ENCODE results near the gene EID2B.

The EID2B gene

DNA sequence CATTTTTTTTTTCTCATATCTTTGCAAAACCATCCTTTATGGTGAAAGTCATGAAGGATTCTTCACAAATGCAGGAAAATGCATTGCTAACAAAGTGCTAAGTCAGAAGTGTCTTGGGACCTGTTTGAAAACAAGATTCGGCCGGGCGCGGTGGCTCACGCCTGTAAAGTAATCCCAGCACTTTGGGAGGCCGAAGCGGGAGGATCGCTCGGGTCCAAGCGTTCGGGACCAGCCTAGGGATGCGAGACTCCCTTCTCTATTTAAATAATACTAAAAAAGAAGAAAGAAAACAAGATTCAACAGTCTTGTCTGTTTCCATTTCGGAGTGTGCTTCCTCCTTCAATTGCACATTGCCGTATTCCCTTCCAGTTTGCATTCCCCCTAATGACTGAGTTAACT, 819 bp downstream of the EID2B start:
- no peak for DNase-seq (ENCODE audit: low spot score)

DNA sequence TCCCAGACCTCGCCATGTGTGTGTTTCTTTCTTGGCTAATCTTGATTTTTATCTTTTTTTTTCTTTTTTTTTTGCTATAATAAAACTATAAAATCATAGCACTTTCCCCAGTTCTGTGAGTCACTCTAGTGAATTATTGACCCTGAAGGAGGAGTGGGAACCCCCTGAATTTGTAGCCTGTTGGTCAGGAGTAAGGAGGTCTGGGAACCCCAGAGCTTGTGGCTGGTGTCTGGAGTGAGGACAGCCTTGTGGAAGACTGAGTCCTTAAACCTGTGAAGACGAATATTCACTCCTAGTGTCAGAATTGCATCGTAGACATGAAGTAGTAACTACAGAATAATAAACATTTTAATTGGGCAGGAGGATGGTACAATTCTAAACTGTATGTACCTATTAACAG, 7.4 kb downstream of the EID2B start:
- DNase-seq (ENCODE audit: low spot score): no peak

DNA sequence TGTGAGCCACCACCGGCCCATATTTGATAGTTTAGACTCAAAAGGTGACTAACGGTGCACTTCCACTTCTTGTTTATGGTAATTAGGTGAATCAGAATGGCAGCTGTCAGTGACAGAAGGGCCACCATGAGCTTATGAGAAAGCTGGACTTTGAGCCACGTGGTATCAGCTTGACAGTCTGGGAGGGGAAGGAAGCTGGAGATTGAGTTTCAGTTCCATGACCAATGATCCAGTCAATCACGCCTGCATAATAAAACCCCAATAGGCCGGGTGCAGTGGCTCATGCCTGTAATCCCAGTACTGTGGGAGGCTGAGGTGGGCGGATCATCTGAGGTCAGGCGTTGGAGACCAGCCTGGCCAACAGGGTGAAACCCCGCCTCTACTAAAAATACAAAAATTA, 8.2 kb downstream of the EID2B start:
- DNase-seq (ENCODE audit: low spot score): no peak

GRCh38 chr19:39520541-39521484, 11.8 kb downstream of the EID2B start:
- no peak for DNase-seq (ENCODE audit: low spot score)

DNA sequence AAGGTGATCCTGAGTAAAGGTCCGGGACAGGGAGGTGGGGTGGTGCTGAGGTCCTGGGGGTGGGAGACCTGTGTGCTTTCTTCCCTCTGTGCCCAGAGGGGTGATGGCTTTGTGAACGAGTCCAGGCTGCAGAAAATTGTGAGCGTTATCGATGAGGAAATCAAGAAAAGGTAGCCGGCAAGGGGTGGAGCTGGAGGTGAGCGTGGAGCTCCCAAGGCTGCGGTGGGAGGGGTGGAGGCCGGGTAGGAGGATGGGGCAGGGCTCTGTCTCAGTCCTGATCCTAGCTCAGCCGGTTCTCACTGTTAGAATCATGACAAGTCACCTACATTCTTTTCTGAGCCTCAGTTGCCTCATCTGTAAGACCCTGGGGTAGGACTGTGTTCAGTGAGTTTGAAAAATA, 13.7 kb downstream of the EID2B start:
- DNase-seq (ENCODE audit: low spot score): no peak

DNA sequence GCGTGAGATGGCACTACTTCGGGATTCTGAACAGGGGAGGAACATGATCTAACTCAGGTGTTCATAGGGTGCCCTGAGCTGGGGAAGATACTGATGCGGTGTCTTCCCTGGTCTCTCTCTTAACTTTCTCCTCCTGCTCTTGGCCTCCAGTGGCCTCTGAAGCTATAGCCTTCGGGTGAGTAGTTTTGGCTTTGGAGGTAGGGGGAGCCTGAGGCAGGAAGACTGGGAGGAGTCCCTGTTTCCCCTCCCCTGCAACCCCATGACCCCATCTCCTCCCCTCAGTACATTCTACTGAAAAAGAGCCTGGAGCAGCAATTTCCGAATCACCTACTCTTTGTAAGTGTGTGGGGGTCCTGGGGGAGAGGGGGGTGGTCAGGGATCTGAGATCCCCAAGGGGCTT, 14.2 kb downstream of the EID2B start:
- no peak for DNase-seq (ENCODE audit: low spot score)

DNA sequence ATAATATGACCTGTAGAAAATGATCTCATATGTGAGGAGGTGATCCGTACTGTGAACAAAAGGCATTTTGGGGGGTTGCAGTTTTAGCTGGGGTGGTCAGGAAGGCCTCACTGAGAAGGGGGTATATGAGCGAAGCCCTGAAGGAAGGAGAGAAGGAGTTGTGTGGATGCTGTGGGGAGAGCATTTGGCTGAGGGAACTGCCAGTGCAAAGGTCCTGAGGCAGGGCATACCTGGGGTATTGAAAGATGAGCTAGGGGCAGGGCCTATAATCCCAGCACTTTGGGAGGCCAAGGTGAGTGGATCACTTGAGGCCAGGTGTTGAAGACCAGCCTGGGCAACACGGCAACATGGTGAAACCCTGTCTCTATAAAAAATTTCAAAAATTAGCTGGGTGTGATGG, 15.2 kb downstream of the EID2B start:
- DNase-seq (ENCODE audit: low spot score): no peak

- DNase-seq (ENCODE audit: low spot score): no peak
Observed at GRCh38 chr19:39516270-39516669, 16.4 kb downstream of the EID2B start.

DNA sequence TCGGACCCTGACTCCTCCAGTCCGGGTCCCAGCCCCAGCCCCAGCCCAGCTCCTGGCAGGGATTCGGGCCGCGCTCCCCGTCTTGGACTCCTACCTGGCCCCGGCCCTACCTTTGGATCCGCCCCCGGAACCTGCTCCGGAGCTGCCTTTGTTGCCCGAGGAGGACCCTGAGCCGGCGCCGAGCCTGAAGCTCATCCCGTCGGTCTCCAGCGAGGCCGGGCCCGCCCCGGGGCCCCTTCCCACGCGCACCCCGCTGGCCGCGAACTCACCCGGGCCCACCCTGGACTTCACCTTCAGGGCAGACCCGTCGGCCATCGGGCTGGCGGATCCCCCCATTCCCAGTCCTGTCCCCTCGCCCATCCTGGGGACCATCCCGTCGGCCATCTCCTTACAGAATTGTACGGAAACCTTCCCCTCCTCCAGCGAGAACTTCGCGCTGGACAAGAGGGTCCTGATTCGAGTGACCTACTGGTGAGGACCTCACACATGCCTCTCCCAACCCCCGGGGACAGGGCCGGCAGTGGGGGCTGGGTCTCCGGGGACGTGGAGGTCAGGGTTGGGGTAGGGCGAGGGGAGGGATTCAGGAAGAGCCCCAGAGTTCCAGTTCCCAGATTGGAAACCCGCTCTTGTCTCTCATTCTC, 17.0 kb downstream of the EID2B start:
- DNase-seq (ENCODE audit: low spot score): no peak

GRCh38 chr19:39514840-39515550, 17.7 kb downstream of the EID2B start, which contains the start of gene SELENOV:
Gene SELENOV, plus strand, starts transcription at chr19:39515139. Its CDS starts 74 bp downstream, at chr19:39515213.
- DNase-seq (ENCODE audit: low spot score): peak; percentile 77

GRCh38 chr19:39512988-39513387, 19.7 kb downstream of the EID2B start:
- DNase-seq (ENCODE audit: low spot score): no peak

GRCh38 chr19:39509233-39509632, 23.4 kb downstream of the EID2B start:
- DNase-seq (ENCODE audit: low spot score): no peak

GRCh38 chr19:39508629-39509028, 24.0 kb downstream of the EID2B start:
- no peak for DNase-seq (ENCODE audit: low spot score)

DNA sequence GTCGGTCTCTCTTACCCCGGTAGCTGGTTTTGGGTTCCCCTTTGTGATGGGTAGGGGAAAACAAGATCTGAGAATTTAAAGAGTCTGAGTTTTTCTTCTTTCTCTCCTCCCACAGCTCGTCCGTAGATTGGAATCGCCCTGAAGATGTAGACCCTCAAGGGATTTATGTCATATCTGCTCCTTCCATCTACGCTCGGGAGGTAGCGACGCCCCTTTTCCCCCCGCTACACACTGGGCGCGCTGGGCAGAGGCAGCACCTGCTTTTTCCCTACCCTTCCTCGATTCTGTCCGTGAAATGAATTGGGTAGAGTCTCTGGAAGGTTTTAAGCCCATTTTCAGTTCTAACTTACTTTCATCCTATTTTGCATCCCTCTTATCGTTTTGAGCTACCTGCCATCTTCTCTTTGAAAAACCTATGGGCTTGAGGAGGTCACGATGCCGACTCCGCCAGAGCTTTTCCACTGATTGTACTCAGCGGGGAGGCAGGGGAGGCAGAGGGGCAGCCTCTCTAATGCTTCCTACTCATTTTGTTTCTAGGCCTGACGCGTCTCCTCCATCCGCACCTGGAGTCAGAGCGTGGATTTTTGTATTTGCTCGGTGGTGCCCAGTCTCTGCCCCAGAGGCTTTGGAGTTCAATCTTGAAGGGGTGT, 24.8 kb downstream of the EID2B start:
- DNase-seq (ENCODE audit: low spot score): no peak

DNA sequence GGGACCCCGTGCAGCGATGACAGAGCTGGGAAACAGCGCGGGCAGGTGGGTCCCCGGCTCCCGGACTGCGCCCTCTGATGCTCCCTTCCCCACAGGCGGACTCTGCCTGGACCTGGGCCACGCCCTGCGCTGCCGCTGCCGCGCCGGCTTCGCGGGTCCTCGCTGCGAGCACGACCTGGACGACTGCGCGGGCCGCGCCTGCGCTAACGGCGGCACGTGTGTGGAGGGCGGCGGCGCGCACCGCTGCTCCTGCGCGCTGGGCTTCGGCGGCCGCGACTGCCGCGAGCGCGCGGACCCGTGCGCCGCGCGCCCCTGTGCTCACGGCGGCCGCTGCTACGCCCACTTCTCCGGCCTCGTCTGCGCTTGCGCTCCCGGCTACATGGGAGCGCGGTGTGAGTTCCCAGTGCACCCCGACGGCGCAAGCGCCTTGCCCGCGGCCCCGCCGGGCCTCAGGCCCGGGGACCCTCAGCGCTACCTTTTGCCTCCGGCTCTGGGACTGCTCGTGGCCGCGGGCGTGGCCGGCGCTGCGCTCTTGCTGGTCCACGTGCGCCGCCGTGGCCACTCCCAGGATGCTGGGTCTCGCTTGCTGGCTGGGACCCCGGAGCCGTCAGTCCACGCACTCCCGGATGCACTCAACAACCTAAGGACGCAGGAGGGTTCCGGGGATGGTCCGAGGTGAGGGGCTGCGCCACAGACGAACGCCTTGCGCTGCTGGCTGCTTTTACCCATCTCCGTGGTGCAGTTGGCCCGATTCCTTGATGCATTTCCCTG, 25.5 kb downstream of the EID2B start:
- peak; percentile 95 for DNase-seq (ENCODE audit: low spot score)

DNA sequence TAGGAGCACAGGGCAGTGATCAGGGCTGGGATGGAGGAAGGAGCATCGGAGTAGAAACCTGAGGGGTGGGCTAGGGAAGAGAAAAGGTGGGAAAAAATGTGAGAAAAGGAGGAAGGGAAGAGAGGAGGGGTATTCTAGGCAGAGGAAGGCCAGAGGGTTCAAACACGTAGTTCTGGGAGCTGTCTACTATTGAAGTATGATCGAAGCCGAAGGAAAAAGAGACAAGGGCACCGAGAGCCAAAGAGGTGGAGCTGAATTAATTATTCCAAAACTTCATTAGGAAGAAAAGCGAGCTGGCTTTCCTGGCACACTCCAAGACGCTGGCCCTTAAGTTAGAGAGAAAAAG, 26.1 kb downstream of the EID2B start:
- no peak for DNase-seq (ENCODE audit: low spot score)

DNA sequence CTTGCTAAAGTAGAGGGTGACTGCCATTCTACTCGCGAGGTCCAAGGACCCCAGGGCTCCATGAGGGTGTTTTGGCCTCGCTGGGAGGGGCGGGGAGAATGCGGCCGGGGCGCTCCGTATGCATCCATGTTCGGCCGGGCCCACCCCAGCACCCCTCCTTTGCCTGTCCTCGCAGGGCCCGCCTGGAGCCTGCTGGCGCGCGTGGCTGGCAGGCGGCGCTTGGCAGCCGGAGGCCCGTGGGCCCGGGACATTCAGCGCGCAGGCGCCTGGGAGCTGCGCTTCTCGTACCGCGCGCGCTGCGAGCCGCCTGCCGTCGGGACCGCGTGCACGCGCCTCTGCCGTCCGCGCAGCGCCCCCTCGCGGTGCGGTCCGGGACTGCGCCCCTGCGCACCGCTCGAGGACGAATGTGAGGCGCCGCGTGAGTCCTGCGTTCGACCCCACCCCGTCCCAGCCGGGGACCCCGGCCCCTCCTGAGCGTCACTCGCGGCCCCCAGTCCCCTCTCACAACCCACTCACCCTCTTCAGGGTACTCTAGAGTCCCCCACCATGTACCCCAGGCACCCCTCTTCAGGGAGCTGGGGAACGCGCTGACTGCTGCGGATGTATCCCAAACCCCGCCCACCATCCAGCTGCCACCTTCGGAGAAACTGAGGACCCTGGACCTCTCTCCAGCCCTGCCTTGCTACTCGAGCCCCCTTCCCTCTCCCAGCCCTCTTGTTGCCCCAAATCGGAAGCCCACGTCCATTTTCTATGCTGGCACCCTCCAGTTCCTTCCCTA, 29.8 kb downstream of the EID2B start:
- DNase-seq (ENCODE audit: low spot score): peak; percentile 56

GRCh38 chr19:39501340-39501739, 31.3 kb downstream of the EID2B start:
- DNase-seq (ENCODE audit: low spot score): no peak

DNA sequence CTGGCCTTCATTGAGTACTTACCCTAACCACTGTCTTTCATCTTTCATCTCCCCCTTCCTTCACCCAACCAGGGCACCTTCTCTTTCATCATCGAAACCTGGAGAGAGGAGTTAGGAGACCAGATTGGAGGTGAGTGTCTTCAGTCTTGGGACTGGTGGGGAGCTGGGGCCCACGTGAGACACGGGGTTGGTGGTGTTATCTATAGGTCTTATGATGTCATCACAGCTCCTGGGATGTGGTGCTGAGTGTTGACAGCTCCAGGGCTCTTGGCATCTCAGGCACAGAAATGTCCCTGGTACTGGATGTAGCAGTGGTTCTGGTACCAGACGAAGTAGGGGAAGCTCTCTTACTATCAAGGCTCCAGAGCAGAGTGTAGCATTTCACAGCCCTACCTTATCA, 32.1 kb downstream of the EID2B start:
- DNase-seq (ENCODE audit: low spot score): no peak

DNA sequence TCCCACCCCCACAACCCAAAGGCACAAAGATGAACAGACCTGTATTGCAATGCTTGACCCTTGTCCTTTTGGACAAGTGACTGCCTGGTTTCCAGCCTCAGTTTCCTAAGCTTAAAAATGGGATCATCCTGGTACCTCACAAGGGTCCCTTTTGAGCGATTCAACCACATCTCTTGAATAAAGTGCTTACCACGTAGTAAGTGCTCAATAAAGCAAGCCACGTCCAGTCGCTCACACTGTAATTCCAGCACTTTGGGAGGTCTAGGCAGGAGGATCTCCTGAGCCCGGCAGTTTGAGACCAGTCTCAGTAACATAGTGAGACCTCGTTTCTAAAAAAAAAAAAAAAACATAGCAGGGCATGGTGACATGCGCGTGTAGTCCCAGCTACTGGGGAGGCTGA, 32.7 kb downstream of the EID2B start:
- DNase-seq (ENCODE audit: low spot score): no peak
